Right cardiac atrium (tissue), 5 donors: ENCODE results near the gene ATAD3A. TPM values are rescaled to one million over a fixed set of nuclear protein-coding genes. Genes with fewer than 3 reads are reported as not detected.
"Not testable (repeated sequence)": the region's sequence is repeated elsewhere in the genome, so short reads cannot be mapped to it uniquely, and the experiment has no call there.

Source experiments
- ATAC-seq, 2 donors: fragments of 200-7000 bp; cut with Tn5 transposase; one replicate each; pipeline versions ENCODE4 v1.8.0 to v1.9.1; 2020; ENCODE audit warnings: moderate library complexity in 2 of 2, mild to moderate bottlenecking in 1 of 2
- DNase-seq, 3 donors: peaks; one replicate each; pipeline ENCODE4 v3.0.0-alpha.2; 2020
- H3K27ac ChIP-seq: one replicate; pipeline ENCODE4 v1.5.1; 2013; ENCODE audit warnings: mild to moderate bottlenecking, low read length, control low read depth, moderate library complexity
- H3K27me3 ChIP-seq: one replicate; pipeline ENCODE4 v1.6.1; 2013; ENCODE audit not compliant: control insufficient read depth, insufficient read depth
- H3K4me1 ChIP-seq: one replicate; pipeline ENCODE4 v1.6.1; 2013; ENCODE audit warnings: low read length; ENCODE audit not compliant: control insufficient read depth, insufficient read depth
- H3K4me3 ChIP-seq: one replicate; pipeline ENCODE4 v1.5.1; 2013; ENCODE audit warnings: low read length, control low read depth
- H3K9me3 ChIP-seq: one replicate; pipeline ENCODE4 v1.6.1; 2013; ENCODE audit warnings: low read length; ENCODE audit not compliant: control insufficient read depth
- WGBS: extraction: QIAGEN DNeasy Blood & Tissue Kit; methylation state at CpG from one replicate; pipeline ENCODE4 v1.1.7; 2013; 5-methylcytosine and 5-hydroxymethylcytosine counted together
- intact Hi-C, 4 donors: fragments of 100-400 bp; cut with DNase I; formaldehyde crosslinking; loops; one replicate each; pipeline versions ENCODE4 v1.11.0 to v1.14.0; 2022 to 2023
- polyA plus RNA-seq: library from polyadenylated mRNA; stranded (reverse); fragments of 200-250 nt; gene quantifications from one replicate; pipeline ENCODE4 v1.2.3, GENCODE V29; 2013
- total RNA-seq, 4 donors: library from RNA; stranded (reverse); fragmentation: NEBNext Ultra II Directional; extraction: Animal tissue kit (Norgen Biotek cat#: 25700); gene quantifications; one replicate each; pipeline ENCODE4 v1.2.1, GENCODE V29; 2021
- donor health status: healthy with polysubstance abuse.
- donor health status: DM: no; HTN: yes; CAD: no.
- donor health status: DM: no; HTN: no; CAD: no.
- donor health status: DM: no; HTN: yes; CAD: no; lungs with severe emphysema.
- donor health status: DM: yes; HTN: yes; CAD: no.

The ATAD3A gene
- total and polyA plus RNA-seq, 5 donors, result 13.6 to 20.1 (median 16.0) TPM

- Histone ChIP-seq H3K4me1 (peaks cover 3% of the 10 kb centered on the region), H3K27me3 (no peaks in the 10 kb centered on the region), H3K9me3 (no peaks in the 10 kb centered on the region), H3K4me3 (no peak overlapping the region), H3K27ac (no peak overlapping the region)
- no peak for DNase-seq
- 89% methylated on average over 33 of the region's 33 CpGs for WGBS
- ATAC-seq, result no peak
- intact Hi-C loops, result no loop called here
Measured at GRCh38 chr1:1551524-1552262, 39.7 kb downstream of the ATAD3A start.

- H3K9me3 ChIP-seq, result no peaks in the 10 kb centered on the region
- DNase-seq (no peak), ATAC-seq (no peak)
- 89% methylated on average over 10 of the region's 10 CpGs for WGBS
- intact Hi-C loops, result no loop called here
- H3K27ac ChIP-seq, result no peak overlapping the region
- H3K27me3 ChIP-seq, result no peaks in the 10 kb centered on the region
- H3K4me3 ChIP-seq, result no peak overlapping the region
- H3K4me1 ChIP-seq, result peaks cover 3% of the 10 kb centered on the region
Measured at GRCh38 chr1:1552263-1552639, 40.3 kb downstream of the ATAD3A start.

GRCh38 chr1:1553821-1554494 is 42.0 kb downstream of the ATAD3A start:
- Histone ChIP-seq H3K27me3 (no peaks in the 10 kb centered on the region), H3K27ac (no peak overlapping the region), H3K4me1 (peaks cover 3% of the 10 kb centered on the region), H3K4me3 (no peak overlapping the region), H3K9me3 (no peaks in the 10 kb centered on the region)
- ATAC-seq (no peak), DNase-seq (no peak)
- WGBS, result 90% methylated on average over 35 of the region's 35 CpGs
- intact Hi-C loops, result no loop called here

- DNase-seq, result peak in 1 of 3 donors; percentile 51
Measured at GRCh38 chr1:1554550-1554925, 42.6 kb downstream of the ATAD3A start.

GRCh38 chr1:1554926-1555915 is 43.3 kb downstream of the ATAD3A start:
- no peak overlapping the region for H3K27ac ChIP-seq
- WGBS, result 67% methylated on average over 31 of the region's 31 CpGs
- peak in 2 of 3 donors; percentile 9 to 63 for DNase-seq
- no peaks in the 10 kb centered on the region for H3K9me3 ChIP-seq
- intact Hi-C loops, result no loop called here
- ATAC-seq, result peak; percentile 10 to 73
- H3K4me1 ChIP-seq, result peaks cover 3% of the 10 kb centered on the region
- H3K27me3 ChIP-seq, result no peaks in the 10 kb centered on the region
- H3K4me3 ChIP-seq, result no peak overlapping the region

More at GRCh38 chr1:1554550-1554925, 42.6 kb downstream of the ATAD3A start:
- intact Hi-C loops, result no loop called here
- Histone ChIP-seq H3K27me3 (no peaks in the 10 kb centered on the region), H3K4me1 (peaks cover 3% of the 10 kb centered on the region), H3K4me3 (no peak overlapping the region), H3K9me3 (no peaks in the 10 kb centered on the region), H3K27ac (no peak overlapping the region)
- no peak for ATAC-seq
- 73% methylated on average over 13 of the region's 13 CpGs for WGBS

GRCh38 chr1:1556505-1556904 is 44.5 kb downstream of the ATAD3A start:
- H3K4me1 ChIP-seq, result no peaks in the 10 kb centered on the region
- no peak for ATAC-seq
- WGBS, result 86% methylated on average over 6 of the region's 6 CpGs
- no peak overlapping the region for H3K4me3 ChIP-seq
- H3K27me3 ChIP-seq, result no peaks in the 10 kb centered on the region
- intact Hi-C loops, result no loop called here
- no peak overlapping the region for H3K27ac ChIP-seq
- peak in 2 of 3 donors; percentile 4 to 9 for DNase-seq
- no peaks in the 10 kb centered on the region for H3K9me3 ChIP-seq

GRCh38 chr1:1556961-1557360 is 45.0 kb downstream of the ATAD3A start:
- H3K4me1 ChIP-seq, intact Hi-C loops, H3K9me3 ChIP-seq, H3K27ac ChIP-seq, H3K27me3 ChIP-seq, ATAC-seq, H3K4me3 ChIP-seq: not testable (repeated sequence)
- peak in 1 of 3 donors; percentile 27 for DNase-seq
- WGBS, result 91% methylated on average over 11 of the region's 11 CpGs

- WGBS, result 95% methylated on average over 7 of the region's 7 CpGs
Measured at GRCh38 chr1:1557688-1558087, 45.7 kb downstream of the ATAD3A start.

GRCh38 chr1:1558591-1558990 is 46.6 kb downstream of the ATAD3A start:
- intact Hi-C loops, result no loop called here
- ATAC-seq, result no peak
- Histone ChIP-seq H3K4me1 (no peaks in the 10 kb centered on the region), H3K4me3 (no peak overlapping the region), H3K27me3 (no peaks in the 10 kb centered on the region), H3K27ac (no peak overlapping the region), H3K9me3 (no peaks in the 10 kb centered on the region)
- 54% methylated on average over 4 of the region's 4 CpGs for WGBS
- DNase-seq, result no peak

More at GRCh38 chr1:1557688-1558087, 45.7 kb downstream of the ATAD3A start:
- DNase-seq, H3K27me3 ChIP-seq, intact Hi-C loops, H3K4me3 ChIP-seq, H3K4me1 ChIP-seq, ATAC-seq, H3K27ac ChIP-seq, H3K9me3 ChIP-seq: not testable (repeated sequence)

- DNase-seq (no peak), ATAC-seq (no peak)
- intact Hi-C loops, result no loop called here
- H3K4me1 ChIP-seq, result no peaks in the 10 kb centered on the region
- no peak overlapping the region for H3K27ac ChIP-seq
- H3K27me3 ChIP-seq, result no peaks in the 10 kb centered on the region
- 82% methylated on average over 17 of the region's 17 CpGs for WGBS
- H3K9me3 ChIP-seq, result no peaks in the 10 kb centered on the region
- H3K4me3 ChIP-seq, result no peak overlapping the region
Measured at GRCh38 chr1:1559066-1559465, 47.1 kb downstream of the ATAD3A start.

GRCh38 chr1:1560178-1560577 is 48.2 kb downstream of the ATAD3A start:
- no peak for ATAC-seq
- H3K27ac ChIP-seq, result no peak overlapping the region
- WGBS, result 89% methylated on average over 9 of the region's 9 CpGs
- intact Hi-C loops, result no loop called here
- no peaks in the 10 kb centered on the region for H3K27me3 ChIP-seq
- no peak overlapping the region for H3K4me3 ChIP-seq
- H3K4me1 ChIP-seq, result no peaks in the 10 kb centered on the region
- H3K9me3 ChIP-seq, result no peaks in the 10 kb centered on the region
- no peak for DNase-seq
